ENCODE results near the gene KRTAP10-11.

DNA sequence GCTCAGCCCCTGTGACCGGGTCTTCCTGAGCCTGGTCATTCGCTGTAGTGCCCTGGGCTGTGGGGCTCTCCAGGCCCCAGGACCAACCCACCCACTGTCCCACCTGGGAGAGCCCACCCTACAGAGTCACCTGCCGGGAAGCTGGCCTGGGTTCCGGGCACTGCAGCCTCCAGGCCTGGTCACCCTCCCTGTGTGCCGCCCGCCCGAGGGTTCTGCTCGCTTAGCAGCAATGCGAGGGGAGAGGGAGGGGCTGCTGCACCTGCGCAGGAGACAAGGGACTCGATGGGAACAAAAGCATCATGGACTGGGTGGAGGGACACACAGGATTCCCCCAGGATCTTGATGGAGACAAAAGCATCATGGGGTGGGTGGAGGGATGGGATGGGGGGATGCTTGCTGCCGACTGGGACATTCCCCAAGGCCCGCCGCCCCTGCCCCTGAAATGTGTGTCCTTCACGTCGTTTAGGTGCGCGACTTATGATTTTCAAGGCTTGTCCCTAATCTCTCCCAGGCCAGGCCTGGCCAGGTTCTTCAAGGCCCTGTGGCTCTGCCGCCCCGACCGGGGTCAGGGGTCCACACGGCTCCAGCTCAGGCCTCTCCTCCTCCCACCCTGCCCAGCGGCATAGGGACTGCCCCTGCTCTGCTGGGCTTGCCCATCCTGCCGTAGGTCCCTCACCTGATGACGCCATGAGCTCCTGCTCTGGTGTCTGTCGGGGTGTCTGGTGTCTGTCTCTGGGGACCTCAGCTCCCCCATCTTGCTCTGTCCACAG, 32.6 kb upstream of the KRTAP10-11 start:
- TF ChIP-seq, protein P1, sequence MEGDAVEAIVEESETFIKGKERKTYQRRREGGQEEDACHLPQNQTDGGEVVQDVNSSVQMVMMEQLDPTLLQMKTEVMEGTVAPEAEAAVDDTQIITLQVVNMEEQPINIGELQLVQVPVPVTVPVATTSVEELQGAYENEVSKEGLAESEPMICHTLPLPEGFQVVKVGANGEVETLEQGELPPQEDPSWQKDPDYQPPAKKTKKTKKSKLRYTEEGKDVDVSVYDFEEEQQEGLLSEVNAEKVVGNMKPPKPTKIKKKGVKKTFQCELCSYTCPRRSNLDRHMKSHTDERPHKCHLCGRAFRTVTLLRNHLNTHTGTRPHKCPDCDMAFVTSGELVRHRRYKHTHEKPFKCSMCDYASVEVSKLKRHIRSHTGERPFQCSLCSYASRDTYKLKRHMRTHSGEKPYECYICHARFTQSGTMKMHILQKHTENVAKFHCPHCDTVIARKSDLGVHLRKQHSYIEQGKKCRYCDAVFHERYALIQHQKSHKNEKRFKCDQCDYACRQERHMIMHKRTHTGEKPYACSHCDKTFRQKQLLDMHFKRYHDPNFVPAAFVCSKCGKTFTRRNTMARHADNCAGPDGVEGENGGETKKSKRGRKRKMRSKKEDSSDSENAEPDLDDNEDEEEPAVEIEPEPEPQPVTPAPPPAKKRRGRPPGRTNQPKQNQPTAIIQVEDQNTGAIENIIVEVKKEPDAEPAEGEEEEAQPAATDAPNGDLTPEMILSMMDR (IDR thresholded peaks at IDR 0.05): no peak
- TF ChIP-seq EZH2 (IDR thresholded peaks at IDR 0.05): no peak
- no peak for TF ChIP-seq EZH2phosphoT487 (IDR thresholded peaks at IDR 0.05)
